OCI-LY7 (cell line): ENCODE results near the gene ATP11C. TPM values are rescaled to one million over a fixed set of nuclear protein-coding genes. Genes with fewer than 3 reads are reported as not detected.
A peak's percentile ranks its signal among the peaks of the same experiment; 100 is the strongest.

Experiments used
- BruUV-seq: library from RNA; stranded (reverse); fragments of 400-500 nt; replicated peaks from 2 replicates; lab custom pipeline; 2021; lab: Mats Ljungman, UMichigan
- CTCF ChIA-PET: fragments of 300-600 bp; sonication (Branson Sonifier 250); formaldehyde crosslinking; loops from one replicate; lab custom pipeline; 2022; ENCODE audit warnings: antibody characterized with exemption; ENCODE audit not compliant: unreplicated experiment; lab: Charles Lee
- POLR2A ChIA-PET: fragments of 300-600 bp; sonication (Branson Sonifier 250); formaldehyde crosslinking; loops from one replicate; lab custom pipeline; 2022; ENCODE audit warnings: antibody characterized with exemption; lab: Charles Lee
- DNase-seq: peaks from one replicate; pipeline ENCODE4 v3.0.0-alpha.2; 2015; ENCODE audit warnings: low spot score
- H2AFZ ChIP-seq: fragments of 200-600 bp; sonication (generic), shearing (Covaris generic); 2 replicates; pipeline ENCODE4 v1.6.1; 2014; ENCODE audit warnings: mild to moderate bottlenecking, antibody characterized with exemption, low read length, moderate library complexity
- H3K27ac ChIP-seq: fragments of 200-600 bp; sonication (generic); 2 replicates; pipeline ENCODE4 v1.5.1; 2014; ENCODE audit warnings: mixed run types, low read depth, mild to moderate bottlenecking, moderate library complexity, low read length, inconsistent platforms; ENCODE audit not compliant: poor library complexity, severe bottlenecking
- H3K36me3 ChIP-seq: fragments of 200-600 bp; sonication (generic); 2 replicates; pipeline ENCODE4 v1.6.1; 2014; ENCODE audit warnings: mild to moderate bottlenecking, antibody characterized with exemption, low read length, moderate library complexity, mixed read lengths; ENCODE audit not compliant: insufficient read depth
- H3K4me1 ChIP-seq: fragments of 200-600 bp; sonication (generic); 2 replicates; pipeline ENCODE4 v1.5.1; 2014; ENCODE audit warnings: mild to moderate bottlenecking, low read length; ENCODE audit not compliant: insufficient read depth, poor library complexity, severe bottlenecking
- H3K4me2 ChIP-seq: fragments of 200-600 bp; sonication (generic); 2 replicates; pipeline ENCODE4 v1.6.1; 2014; ENCODE audit warnings: mild to moderate bottlenecking, low read length
- H3K4me3 ChIP-seq: fragments of 200-600 bp; sonication (generic); 2 replicates; pipeline ENCODE4 v1.5.1; 2014; ENCODE audit warnings: mild to moderate bottlenecking, low read depth, low read length; ENCODE audit not compliant: poor library complexity, severe bottlenecking
- H3K79me2 ChIP-seq: fragments of 200-600 bp; sonication (generic); 2 replicates; pipeline ENCODE4 v1.6.1; 2016; ENCODE audit warnings: low read depth, mild to moderate bottlenecking, low read length, moderate library complexity, mixed read lengths; ENCODE audit not compliant: insufficient read depth
- H3K9me2 ChIP-seq: fragments of 200-600 bp; sonication (generic); 2 replicates; pipeline ENCODE4 v1.6.1; 2016; ENCODE audit warnings: mild to moderate bottlenecking, low read length, mixed read lengths; ENCODE audit not compliant: insufficient read depth
- H3K9me3 ChIP-seq: fragments of 200-600 bp; sonication (generic); 2 replicates; pipeline ENCODE4 v1.6.1; 2014; ENCODE audit warnings: mild to moderate bottlenecking, mixed run types, low read length, mixed read lengths
- H4K20me1 ChIP-seq: fragments of 200-600 bp; sonication (generic); 2 replicates; pipeline ENCODE4 v1.6.1; 2014; ENCODE audit warnings: mild to moderate bottlenecking, antibody characterized with exemption, low read length, moderate library complexity, mixed read lengths; ENCODE audit not compliant: insufficient read depth
- EZH2phosphoT487 ChIP-seq: fragments of 200-600 bp; sonication (generic); IDR thresholded peaks from 2 replicates; pipeline ENCODE4 v1.6.1; 2018; ENCODE audit warnings: low read depth, borderline replicate concordance, mild to moderate bottlenecking, mixed run types, antibody characterized with exemption, low read length, moderate library complexity, mixed read lengths
- intact Hi-C: fragments of 100-400 bp; cut with micrococcal nuclease; formaldehyde crosslinking; loops from one replicate; pipeline ENCODE4 v1.10.0; 2022; ENCODE audit not compliant: unreplicated experiment
- total RNA-seq, 2 experiments: library from RNA; depleted of rRNA in 1 of 2; stranded (reverse); fragments of >200 nt in 1 of 2; shearing (Covaris generic) in 1 of 2; gene quantifications; 2 replicates each; pipeline ENCODE4 v1.2.3, GENCODE V29; 2014 to 2022
- TF ChIP-seq, protein P1 (sequence below): fragments of 200-600 bp; sonication (generic); conservative IDR thresholded peaks from 2 replicates; pipeline ENCODE4 v1.5.1; 2014; ENCODE audit warnings: mild to moderate bottlenecking, antibody characterized with exemption, low read length, moderate library complexity, mixed read lengths

Gene ATP11C
- total RNA-seq, 2 experiments from 2014 or later: 20.9 to 25.2 TPM

DNA sequence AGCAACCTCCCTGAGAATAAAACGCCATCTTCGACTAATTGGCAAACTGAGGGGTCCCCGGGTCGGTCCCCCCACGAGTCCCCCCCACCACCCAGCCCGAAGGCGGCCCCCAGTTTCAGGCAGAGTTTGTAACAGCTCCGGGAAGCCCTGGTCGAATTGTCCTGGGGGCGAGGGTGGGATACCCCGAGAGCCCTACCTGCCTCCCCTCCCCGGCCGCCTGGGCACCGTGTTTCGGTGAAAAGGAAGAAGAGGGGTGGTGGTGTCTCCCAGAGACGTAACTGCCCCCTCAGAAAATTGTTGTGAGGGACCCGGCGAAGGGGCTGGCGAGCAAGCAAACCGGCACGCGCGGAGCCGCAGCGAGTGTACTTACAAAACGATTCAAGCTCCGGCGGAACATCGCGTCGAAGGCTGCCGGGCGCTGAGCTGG is 1.2 kb downstream of the ATP11C start:
- no peaks in the 10 kb centered on the region for H3K9me3 ChIP-seq
- intact Hi-C loops: loop anchor here (2.0 kb wide), 1 partner anchor 377 kb away; no protein-coding TSS in a partner anchor
- H3K27ac ChIP-seq: peak overlapping the region; percentile 52
- peak overlapping the region; percentile 88 for H3K4me2 ChIP-seq
- peaks cover 31% of the 10 kb centered on the region for H3K4me1 ChIP-seq
- POLR2A ChIA-PET: no interaction called here
- TF ChIP-seq, protein P1, sequence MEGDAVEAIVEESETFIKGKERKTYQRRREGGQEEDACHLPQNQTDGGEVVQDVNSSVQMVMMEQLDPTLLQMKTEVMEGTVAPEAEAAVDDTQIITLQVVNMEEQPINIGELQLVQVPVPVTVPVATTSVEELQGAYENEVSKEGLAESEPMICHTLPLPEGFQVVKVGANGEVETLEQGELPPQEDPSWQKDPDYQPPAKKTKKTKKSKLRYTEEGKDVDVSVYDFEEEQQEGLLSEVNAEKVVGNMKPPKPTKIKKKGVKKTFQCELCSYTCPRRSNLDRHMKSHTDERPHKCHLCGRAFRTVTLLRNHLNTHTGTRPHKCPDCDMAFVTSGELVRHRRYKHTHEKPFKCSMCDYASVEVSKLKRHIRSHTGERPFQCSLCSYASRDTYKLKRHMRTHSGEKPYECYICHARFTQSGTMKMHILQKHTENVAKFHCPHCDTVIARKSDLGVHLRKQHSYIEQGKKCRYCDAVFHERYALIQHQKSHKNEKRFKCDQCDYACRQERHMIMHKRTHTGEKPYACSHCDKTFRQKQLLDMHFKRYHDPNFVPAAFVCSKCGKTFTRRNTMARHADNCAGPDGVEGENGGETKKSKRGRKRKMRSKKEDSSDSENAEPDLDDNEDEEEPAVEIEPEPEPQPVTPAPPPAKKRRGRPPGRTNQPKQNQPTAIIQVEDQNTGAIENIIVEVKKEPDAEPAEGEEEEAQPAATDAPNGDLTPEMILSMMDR: no peak
- TF ChIP-seq EZH2phosphoT487: no peak
- H2AFZ ChIP-seq: 0 out of 2 replicates have a peak overlapping the region, but pooled peaks have one; percentile 5
- peak overlapping the region; percentile 81 for H3K4me3 ChIP-seq
- BruUV-seq: no TSS peak
- H3K36me3 ChIP-seq: no peaks in the 10 kb centered on the region
- no peak for DNase-seq
- CTCF ChIA-PET: no interaction called here
- no peaks in the 10 kb centered on the region for H3K9me2 ChIP-seq
- H3K79me2 ChIP-seq: peaks cover 40% of the 10 kb centered on the region
- H4K20me1 ChIP-seq: peaks cover 9% of the 10 kb centered on the region; the same call in 1 of the 2 replicates

DNA sequence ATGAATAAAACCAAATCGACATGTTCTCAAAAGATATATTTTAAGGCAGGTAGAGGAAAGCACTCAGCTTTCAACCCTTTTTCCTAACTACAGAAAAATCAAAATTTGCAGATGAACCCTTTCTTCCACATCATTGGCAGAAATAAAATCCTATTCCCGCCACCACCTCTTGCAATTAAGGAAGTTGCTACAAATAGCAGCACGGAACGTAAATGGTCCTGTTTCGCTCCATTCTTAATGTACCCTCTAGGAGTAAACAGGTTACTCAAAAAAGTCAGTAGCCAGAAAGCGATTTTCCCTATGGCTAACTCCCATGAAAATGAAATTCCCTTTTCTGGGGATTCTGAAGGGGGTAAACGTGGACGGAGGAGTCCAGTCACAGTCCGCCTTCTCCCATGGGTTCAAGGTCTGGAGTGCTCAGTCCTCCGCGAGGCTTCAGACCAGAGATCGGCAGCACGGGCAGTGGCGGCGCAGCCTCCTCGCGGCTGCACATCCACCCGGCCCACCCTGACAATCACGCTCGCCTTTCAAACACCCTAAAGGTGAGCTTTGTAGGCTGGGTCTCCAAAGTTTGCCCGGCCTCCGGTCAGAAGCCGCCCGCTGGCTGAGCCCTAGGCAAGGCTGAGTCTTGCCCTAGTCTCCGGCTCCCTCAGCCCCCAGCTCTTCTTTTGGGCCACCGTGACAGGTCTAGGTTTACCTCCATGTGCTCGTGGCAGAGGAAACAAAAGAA is 1.8 kb downstream of the ATP11C start:
- Histone ChIP-seq H3K9me2 (no peaks in the 10 kb centered on the region), H3K4me3 (peak overlapping the region; percentile 81), H3K4me1 (peaks cover 25% of the 10 kb centered on the region), H3K27ac (peak overlapping the region; percentile 52), H2AFZ (0 out of 2 replicates have a peak overlapping the region, but pooled peaks have one; percentile 5), H3K36me3 (no peaks in the 10 kb centered on the region), H4K20me1 (peaks cover 9% of the 10 kb centered on the region; the same call in 1 of the 2 replicates), H3K79me2 (peaks cover 46% of the 10 kb centered on the region), H3K4me2 (peak overlapping the region; percentile 88), H3K9me3 (no peaks in the 10 kb centered on the region)
- TF ChIP-seq EZH2phosphoT487: no peak
- TF ChIP-seq, protein P1: no peak
- ChIA-PET POLR2A (interaction anchor here (0.8 kb wide), 1 partner anchor 26 kb away, joined by 3 read pairs; no protein-coding TSS in a partner anchor), CTCF (no interaction called here)
- intact Hi-C loops: no loop called here
- DNase-seq: peak; percentile 53
- BruUV-seq: no TSS peak

DNA sequence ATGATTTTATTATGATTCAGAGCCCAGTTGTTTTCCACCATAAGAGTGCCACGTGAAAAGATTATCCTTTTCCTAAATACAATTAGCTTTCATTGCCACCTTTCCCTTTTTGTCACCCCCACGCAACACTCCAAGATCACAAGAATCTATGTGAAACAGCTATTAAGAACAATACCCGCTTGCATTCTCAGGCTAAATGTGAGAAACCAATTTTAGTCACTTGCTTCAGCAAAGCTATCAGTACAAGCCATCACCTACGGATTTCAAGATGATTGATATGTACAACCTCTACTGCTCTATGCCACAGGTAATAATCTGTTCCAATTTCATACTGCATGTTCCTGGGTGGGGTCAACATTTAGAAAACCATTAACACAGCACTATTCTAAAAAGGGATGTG is 2.5 kb downstream of the ATP11C start:
- Histone ChIP-seq H3K79me2 (peaks cover 52% of the 10 kb centered on the region), H3K9me3 (no peaks in the 10 kb centered on the region), H3K9me2 (no peaks in the 10 kb centered on the region), H3K4me3 (peak overlapping the region; percentile 81), H2AFZ (no peak overlapping the region), H3K4me1 (peaks cover 23% of the 10 kb centered on the region), H3K4me2 (peak overlapping the region; percentile 88), H3K36me3 (no peaks in the 10 kb centered on the region), H4K20me1 (peaks cover 9% of the 10 kb centered on the region; the same call in 1 of the 2 replicates), H3K27ac (no peak overlapping the region)
- no TSS peak for BruUV-seq
- intact Hi-C loops: no loop called here
- no peak for DNase-seq
- CTCF ChIA-PET: no interaction called here
- TF ChIP-seq EZH2phosphoT487: no peak
- POLR2A ChIA-PET: interaction anchor here (0.6 to 1.2 kb wide), 3 partner anchors 15 to 98 kb away, joined by 3 to 4 read pairs (median 3); no protein-coding TSS in a partner anchor
